IPS-20b (cell line): ENCODE measurements around the gene FAM234B.

ENCODE experiments used
- H3K27ac ChIP-seq: one replicate; pipeline ENCODE4 v1.5.1; 2013; ENCODE audit warnings: low read length
- H3K27me3 ChIP-seq: 2 replicates; pipeline ENCODE4 v1.6.1; 2013; ENCODE audit warnings: mild to moderate bottlenecking, low read length, inconsistent platforms; ENCODE audit not compliant: insufficient read depth
- H3K36me3 ChIP-seq: 2 replicates; pipeline ENCODE4 v1.6.1; 2013; ENCODE audit warnings: low read depth, mild to moderate bottlenecking, inconsistent platforms, low read length, moderate library complexity; ENCODE audit not compliant: insufficient read depth
- H3K4me1 ChIP-seq: 2 replicates; pipeline ENCODE4 v1.6.1; 2013; ENCODE audit warnings: mild to moderate bottlenecking, control low read depth, inconsistent platforms, low read length, moderate library complexity; ENCODE audit not compliant: insufficient read depth
- H3K4me3 ChIP-seq: 2 replicates; pipeline ENCODE4 v1.5.1; 2013; ENCODE audit warnings: mild to moderate bottlenecking, low read length, inconsistent platforms
- H3K9ac ChIP-seq: 2 replicates; pipeline ENCODE4 v1.6.1; 2013; ENCODE audit warnings: low read depth, mild to moderate bottlenecking, inconsistent platforms, low read length, moderate library complexity
- H3K9me3 ChIP-seq: 2 replicates; pipeline ENCODE4 v1.6.1; 2013; ENCODE audit warnings: mild to moderate bottlenecking, low read depth, low read length, inconsistent platforms; ENCODE audit not compliant: insufficient read depth

The FAM234B gene

DNA sequence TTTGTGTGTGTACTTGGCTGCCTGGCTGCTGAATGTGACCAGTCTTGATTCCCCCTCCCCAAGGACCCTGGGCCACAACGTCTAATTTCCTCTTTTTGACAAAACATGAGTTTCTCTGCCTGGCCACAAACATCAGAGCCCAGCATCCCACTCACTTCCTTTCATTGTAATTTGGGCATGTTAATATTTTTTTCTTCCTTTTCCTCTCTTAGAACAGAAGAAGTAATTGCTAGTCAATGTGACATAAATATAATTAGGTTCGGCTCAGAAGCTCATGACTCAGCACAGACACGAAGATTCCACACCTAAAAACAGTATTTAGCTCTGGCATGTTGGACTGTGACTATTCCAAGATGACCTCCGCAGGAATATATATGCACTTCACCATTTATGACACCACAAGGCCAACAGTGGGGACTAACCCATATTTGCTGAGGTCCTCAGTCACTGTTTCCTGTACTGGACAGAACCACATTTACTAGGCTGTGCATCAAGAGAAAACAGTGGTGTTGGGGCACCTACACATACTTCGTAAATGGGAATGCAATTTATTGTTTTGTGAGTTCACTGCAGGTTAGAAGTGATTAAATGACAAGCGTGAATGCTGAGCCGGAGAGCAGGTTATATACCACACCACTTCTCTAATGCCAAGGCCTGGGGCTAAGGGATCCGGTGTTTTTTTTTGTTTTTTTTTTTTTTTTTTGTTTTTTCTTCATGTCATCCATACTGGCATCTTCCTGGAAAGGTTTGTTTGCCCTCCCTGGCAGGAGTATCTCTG lies 55.1 kb downstream of the FAM234B start:
- Histone ChIP-seq H3K27me3 (peaks cover 4% of the 10 kb centered on the region; the same call in 1 of the 2 replicates), H3K4me1 (peaks cover 32% of the 10 kb centered on the region), H3K36me3 (no peaks in the 10 kb centered on the region), H3K9ac (no peak overlapping the region; the same call in 1 of the 2 replicates), H3K9me3 (no peaks in the 10 kb centered on the region), H3K27ac (no peak overlapping the region), H3K4me3 (no peak overlapping the region)

GRCh38 chr12:13099844-13100604 lies 55.8 kb downstream of the FAM234B start:
- Histone ChIP-seq H3K4me3 (peak overlapping the region; percentile 72), H3K27me3 (peaks cover 4% of the 10 kb centered on the region; the same call in 1 of the 2 replicates), H3K36me3 (no peaks in the 10 kb centered on the region), H3K9me3 (no peaks in the 10 kb centered on the region), H3K9ac (peak overlapping the region; percentile 74; the same call in 1 of the 2 replicates), H3K27ac (no peak overlapping the region), H3K4me1 (peaks cover 32% of the 10 kb centered on the region)

- H3K36me3 ChIP-seq = no peaks in the 10 kb centered on the region
- H3K27ac ChIP-seq = peak overlapping the region; percentile 18
- peaks cover 4% of the 10 kb centered on the region; the same call in 1 of the 2 replicates for H3K27me3 ChIP-seq
- peak overlapping the region; percentile 72 for H3K4me3 ChIP-seq
- H3K4me1 ChIP-seq = peaks cover 32% of the 10 kb centered on the region
- no peaks in the 10 kb centered on the region for H3K9me3 ChIP-seq
- peak overlapping the region; percentile 74; the same call in 1 of the 2 replicates for H3K9ac ChIP-seq
These were observed 56.4 kb downstream of the FAM234B start for GRCh38 chr12:13100605-13100881.

- Histone ChIP-seq H3K9me3 (no peaks in the 10 kb centered on the region), H3K4me1 (peaks cover 32% of the 10 kb centered on the region), H3K9ac (peak overlapping the region; percentile 81; the same call in 1 of the 2 replicates), H3K4me3 (peak overlapping the region; percentile 72), H3K27ac (peak overlapping the region; percentile 18), H3K36me3 (no peaks in the 10 kb centered on the region), H3K27me3 (peaks cover 4% of the 10 kb centered on the region; the same call in 1 of the 2 replicates)
These were observed 56.9 kb downstream of the FAM234B start for GRCh38 chr12:13100882-13101769.

GRCh38 chr12:13101821-13102375 lies 57.7 kb downstream of the FAM234B start:
- H3K27me3 ChIP-seq = peaks cover 4% of the 10 kb centered on the region; the same call in 1 of the 2 replicates
- H3K36me3 ChIP-seq = no peaks in the 10 kb centered on the region
- no peak overlapping the region for H3K27ac ChIP-seq
- peaks cover 32% of the 10 kb centered on the region for H3K4me1 ChIP-seq
- H3K4me3 ChIP-seq = peak overlapping the region; percentile 72
- H3K9me3 ChIP-seq = no peaks in the 10 kb centered on the region
- H3K9ac ChIP-seq = peak overlapping the region; percentile 81; the same call in 1 of the 2 replicates

- Histone ChIP-seq H3K4me3 (no peak overlapping the region), H3K27me3 (peaks cover 4% of the 10 kb centered on the region; the same call in 1 of the 2 replicates), H3K9ac (no peak overlapping the region), H3K9me3 (no peaks in the 10 kb centered on the region), H3K36me3 (no peaks in the 10 kb centered on the region), H3K4me1 (peaks cover 32% of the 10 kb centered on the region), H3K27ac (no peak overlapping the region)
These were observed 58.4 kb downstream of the FAM234B start for GRCh38 chr12:13102461-13103195.

- Histone ChIP-seq H3K9me3 (peaks cover 5% of the 10 kb centered on the region), H3K4me3 (no peak within 1 kb of the TSS), H3K4me1 (peaks cover 27% of the 10 kb centered on the region), H3K27ac (no peak within 1 kb of the TSS), H3K27me3 (peaks cover 4% of the 10 kb centered on the region; the same call in 1 of the 2 replicates), H3K9ac (no peak within 1 kb of the TSS), H3K36me3 (no peaks in the 10 kb centered on the region)
These were observed 59.3 kb downstream of the FAM234B start, which contains the start of gene GSG1 for GRCh38 chr12:13103391-13104033. TSS of gene GSG1 (minus strand) at chr12:13103667. CDS start at chr12:13103512, 155 bp downstream.

- Histone ChIP-seq H3K27ac (no peak overlapping the region), H3K4me3 (no peak overlapping the region)
These were observed 60.2 kb downstream of the FAM234B start for GRCh38 chr12:13104409-13104808.

DNA sequence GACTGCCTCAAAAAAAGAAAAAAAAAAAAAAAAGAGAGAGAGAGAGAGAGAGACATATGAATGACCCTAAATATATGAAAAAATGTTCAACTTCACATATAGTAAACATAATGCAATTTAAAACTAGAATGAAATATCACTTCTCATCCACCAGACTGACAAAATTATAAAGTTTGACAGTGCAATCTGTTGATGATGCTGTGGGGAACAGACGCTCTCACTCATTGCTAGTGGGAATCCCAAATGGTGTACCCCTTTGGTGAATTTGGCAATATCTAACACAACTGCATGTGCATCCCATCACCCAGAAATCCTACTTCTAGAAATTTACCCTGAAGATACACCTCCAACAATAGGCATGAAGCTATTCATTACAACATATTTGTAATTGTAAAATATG lies 61.6 kb downstream of the FAM234B start:
- Histone ChIP-seq H3K36me3 (no peaks in the 10 kb centered on the region), H3K9ac (no peak overlapping the region), H3K4me3 (no peak overlapping the region), H3K27ac (no peak overlapping the region), H3K9me3 (peaks cover 6% of the 10 kb centered on the region), H3K4me1 (peaks cover 9% of the 10 kb centered on the region), H3K27me3 (peaks cover 4% of the 10 kb centered on the region; the same call in 1 of the 2 replicates)

More at GRCh38 chr12:13104409-13104808, 60.2 kb downstream of the FAM234B start:
- H3K4me1 ChIP-seq = peaks cover 20% of the 10 kb centered on the region
- no peak overlapping the region for H3K9ac ChIP-seq
- peaks cover 6% of the 10 kb centered on the region for H3K9me3 ChIP-seq
- no peaks in the 10 kb centered on the region for H3K36me3 ChIP-seq
- H3K27me3 ChIP-seq = peaks cover 4% of the 10 kb centered on the region; the same call in 1 of the 2 replicates

- Histone ChIP-seq H3K36me3 (no peaks in the 10 kb centered on the region), H3K4me3 (no peak overlapping the region), H3K9ac (no peak overlapping the region), H3K9me3 (peaks cover 6% of the 10 kb centered on the region), H3K27ac (no peak overlapping the region), H3K27me3 (peaks cover 4% of the 10 kb centered on the region; the same call in 1 of the 2 replicates), H3K4me1 (peaks cover 8% of the 10 kb centered on the region; the same call in 1 of the 2 replicates)
These were observed 62.5 kb downstream of the FAM234B start for GRCh38 chr12:13106666-13107065.
